IMR-90 (cell line): Measurements from ENCODE around the gene PLXNA3. TPM values are rescaled to one million over a fixed set of nuclear protein-coding genes. Genes with fewer than 3 reads are reported as not detected.

Experiments used
- ATAC-seq: fragments of 200-7000 bp; cut with Tn5 transposase; 2 replicates; pipeline ENCODE4 v1.9.1; 2020; ENCODE audit warnings: low read depth, mild to moderate bottlenecking, moderate library complexity
- BruUV-seq: library from RNA; stranded (reverse); fragments of 400-500 nt; replicated peaks from 2 replicates; lab custom pipeline; 2021; lab: Mats Ljungman, UMichigan
- CTCF ChIA-PET: fragments of 300-600 bp; formaldehyde crosslinking; extraction: SDS; loops from one replicate; lab custom pipeline; 2021; ENCODE audit warnings: antibody characterized with exemption; lab: Yijun Ruan, JAX
- POLR2A ChIA-PET: fragments of 300-600 bp; sonication (Branson Sonifier 250); formaldehyde crosslinking; loops from one replicate; lab custom pipeline; 2022; ENCODE audit warnings: antibody characterized with exemption; ENCODE audit not compliant: unreplicated experiment; lab: Charles Lee
- DNase-seq: peaks from one replicate; pipeline ENCODE4 v3.0.0; 2013
- H2AFZ ChIP-seq: replicated peaks from 2 replicates; pipeline ENCODE3; 2013; ENCODE audit warnings: low read length, mild to moderate bottlenecking; ENCODE audit not compliant: poor library complexity
- H2AK5ac ChIP-seq: 2 replicates; pipeline ENCODE4 v1.6.1; 2013; ENCODE audit warnings: low read depth, low read length, inconsistent platforms
- H2AK9ac ChIP-seq: replicated peaks from 2 replicates; pipeline ENCODE3; 2013; ENCODE audit warnings: mild to moderate bottlenecking, low read depth, low read length, moderate library complexity; ENCODE audit not compliant: poor library complexity
- H2BK120ac ChIP-seq: 2 replicates; pipeline ENCODE4 v1.6.1; 2013; ENCODE audit warnings: low read depth, low read length, inconsistent platforms
- H2BK15ac ChIP-seq: 3 replicates; pipeline ENCODE4 v1.6.1; 2013; ENCODE audit warnings: low read depth, low read length, inconsistent platforms
- H2BK20ac ChIP-seq: 2 replicates; pipeline ENCODE4 v1.6.1; 2013; ENCODE audit warnings: low read depth, mild to moderate bottlenecking, inconsistent platforms, low read length, moderate library complexity
- H2BK5ac ChIP-seq: 2 replicates; pipeline ENCODE4 v1.6.1; 2013; ENCODE audit warnings: mild to moderate bottlenecking, low read depth, low read length, inconsistent platforms; ENCODE audit not compliant: poor library complexity, severe bottlenecking
- H3K14ac ChIP-seq: replicated peaks from 2 replicates; pipeline ENCODE4 v1.6.1; 2013; ENCODE audit warnings: low read depth, low read length, inconsistent platforms
- H3K18ac ChIP-seq: 2 replicates; pipeline ENCODE4 v1.6.1; 2013; ENCODE audit warnings: low read depth, low read length, control low read depth
- H3K23ac ChIP-seq: 2 replicates; pipeline ENCODE4 v1.6.1; 2013; ENCODE audit warnings: low read depth, low read length, inconsistent platforms
- H3K27ac ChIP-seq: 2 replicates; pipeline ENCODE4 v1.5.1; 2013; ENCODE audit warnings: mild to moderate bottlenecking, control low read depth, low read length; ENCODE audit not compliant: insufficient read depth
- H3K27me3 ChIP-seq: 2 replicates; pipeline ENCODE4 v1.6.1; 2013; ENCODE audit warnings: low read length; ENCODE audit not compliant: control insufficient read depth, insufficient read depth
- H3K36me3 ChIP-seq: 2 replicates; pipeline ENCODE4 v1.6.1; 2013; ENCODE audit warnings: low read length, mixed read lengths; ENCODE audit not compliant: control insufficient read depth, insufficient read depth
- H3K4ac ChIP-seq: 2 replicates; pipeline ENCODE4 v1.6.1; 2013; ENCODE audit warnings: low read depth, low read length, inconsistent platforms
- H3K4me1 ChIP-seq: 2 replicates; pipeline ENCODE4 v1.6.1; 2013; ENCODE audit warnings: low read length, mixed read lengths; ENCODE audit not compliant: control insufficient read depth, insufficient read depth
- H3K4me2 ChIP-seq: 2 replicates; pipeline ENCODE4 v1.6.1; 2013; ENCODE audit warnings: low read depth, mild to moderate bottlenecking, control low read depth, low read length, moderate library complexity
- H3K4me3 ChIP-seq: 2 replicates; pipeline ENCODE4 v1.5.1; 2013; ENCODE audit warnings: low read depth, mild to moderate bottlenecking, control low read depth, low read length, moderate library complexity; ENCODE audit not compliant: insufficient read depth
- H3K56ac ChIP-seq: 2 replicates; pipeline ENCODE4 v1.6.1; 2013; ENCODE audit warnings: low read length, inconsistent platforms; ENCODE audit not compliant: insufficient read depth; ENCODE audit errors: extremely low read depth
- H3K79me1 ChIP-seq, 2 experiments: 2 replicates each; pipeline ENCODE4 v1.6.1; 2013; ENCODE audit warnings: low read length in 2 of 2, inconsistent platforms in 1 of 2, low read depth in 1 of 2
- H3K9ac ChIP-seq: 2 replicates; pipeline ENCODE4 v1.6.1; 2013; ENCODE audit warnings: low read depth, low read length, control low read depth
- H3K9me1 ChIP-seq: 2 replicates; pipeline ENCODE4 v1.6.1; 2013; ENCODE audit warnings: low read length, inconsistent platforms; ENCODE audit not compliant: insufficient read depth
- H3K9me3 ChIP-seq: 2 replicates; pipeline ENCODE4 v1.6.1; 2013; ENCODE audit warnings: low read length; ENCODE audit not compliant: control insufficient read depth, insufficient read depth
- H4K20me1 ChIP-seq: 2 replicates; pipeline ENCODE4 v1.6.1; 2013; ENCODE audit warnings: low read length, inconsistent platforms; ENCODE audit not compliant: insufficient read depth
- H4K5ac ChIP-seq: 2 replicates; pipeline ENCODE4 v1.6.1; 2013; ENCODE audit warnings: mild to moderate bottlenecking, low read depth, low read length, control low read depth
- H4K8ac ChIP-seq, 2 experiments: 2 replicates each; pipeline ENCODE4 v1.6.1; 2013; ENCODE audit warnings: low read depth in 2 of 2, low read length in 2 of 2, control low read depth in 1 of 2, inconsistent platforms in 1 of 2
- H4K91ac ChIP-seq: 2 replicates; pipeline ENCODE4 v1.6.1; 2013; ENCODE audit warnings: low read depth, low read length, inconsistent platforms; ENCODE audit not compliant: insufficient read depth
- FOS ChIP-seq: fragments of 150-350 bp; IDR thresholded peaks from 2 replicates; pipeline ENCODE4 v1.6.1; 2016; ENCODE audit warnings: low read depth, low read length
- MAZ ChIP-seq: IDR thresholded peaks from 2 replicates; pipeline ENCODE4 v1.6.1; 2012; ENCODE audit warnings: low read depth, mild to moderate bottlenecking, low read length, improper control_type of control experiment, moderate library complexity, borderline replicate concordance
- MXI1 ChIP-seq: IDR thresholded peaks from 2 replicates; pipeline ENCODE4 v1.6.1; 2012; ENCODE audit warnings: low read depth, mild to moderate bottlenecking, low read length, moderate library complexity, borderline replicate concordance
- RAD21 ChIP-seq: IDR thresholded peaks from 2 replicates; pipeline ENCODE4 v1.6.1; 2012; ENCODE audit warnings: low read length, improper control_type of control experiment
- WGBS, 2 experiments: methylation state at CpG; one replicate each; pipeline versions ENCODE4 v1.1.5 to v1.1.7; 2013; ENCODE audit warnings: missing lambda C conversion rate in 2 of 2; ENCODE audit not compliant: insufficient read length in 1 of 2; ENCODE audit errors: extremely low coverage in 2 of 2; 5-methylcytosine and 5-hydroxymethylcytosine counted together
- dilution Hi-C: fragments of 300-500 bp; cut with HindIII; formaldehyde crosslinking; loops from one replicate; pipeline ENCODE4 v1.14.3; 2018; ENCODE audit warnings: low sequenced_read_pairs; ENCODE audit not compliant: unreplicated experiment
- in situ Hi-C: fragments of 300-500 bp; cut with MboI; formaldehyde crosslinking; loops from 3 replicates; pipeline ENCODE4 v1.14.3; 2019; ENCODE audit warnings: low sequenced_read_pairs, inconsistent platforms, mixed read lengths
- intact Hi-C: fragments of 100-400 bp; cut with micrococcal nuclease; formaldehyde crosslinking; loops from 2 replicates; pipeline ENCODE4 v1.10.0; 2022
- polyA plus RNA-seq, 3 experiments: library from polyadenylated mRNA; depleted of rRNA; stranded (reverse); fragments of >200 nt; gene quantifications; 2 replicates each; pipeline ENCODE4 v1.2.3, GENCODE V29; 2012; ENCODE audit warnings: low replicate concordance in 1 of 3
- total RNA-seq: library from RNA; depleted of rRNA; stranded (reverse); fragments of >200 nt; gene quantifications from 2 replicates; pipeline ENCODE4 v1.2.3, GENCODE V29; 2012

PLXNA3 gene
- total and polyA plus RNA-seq, 2 of the 4 experiments (the other 2 are of a cell fraction) = 4.3 to 111 TPM

DNA sequence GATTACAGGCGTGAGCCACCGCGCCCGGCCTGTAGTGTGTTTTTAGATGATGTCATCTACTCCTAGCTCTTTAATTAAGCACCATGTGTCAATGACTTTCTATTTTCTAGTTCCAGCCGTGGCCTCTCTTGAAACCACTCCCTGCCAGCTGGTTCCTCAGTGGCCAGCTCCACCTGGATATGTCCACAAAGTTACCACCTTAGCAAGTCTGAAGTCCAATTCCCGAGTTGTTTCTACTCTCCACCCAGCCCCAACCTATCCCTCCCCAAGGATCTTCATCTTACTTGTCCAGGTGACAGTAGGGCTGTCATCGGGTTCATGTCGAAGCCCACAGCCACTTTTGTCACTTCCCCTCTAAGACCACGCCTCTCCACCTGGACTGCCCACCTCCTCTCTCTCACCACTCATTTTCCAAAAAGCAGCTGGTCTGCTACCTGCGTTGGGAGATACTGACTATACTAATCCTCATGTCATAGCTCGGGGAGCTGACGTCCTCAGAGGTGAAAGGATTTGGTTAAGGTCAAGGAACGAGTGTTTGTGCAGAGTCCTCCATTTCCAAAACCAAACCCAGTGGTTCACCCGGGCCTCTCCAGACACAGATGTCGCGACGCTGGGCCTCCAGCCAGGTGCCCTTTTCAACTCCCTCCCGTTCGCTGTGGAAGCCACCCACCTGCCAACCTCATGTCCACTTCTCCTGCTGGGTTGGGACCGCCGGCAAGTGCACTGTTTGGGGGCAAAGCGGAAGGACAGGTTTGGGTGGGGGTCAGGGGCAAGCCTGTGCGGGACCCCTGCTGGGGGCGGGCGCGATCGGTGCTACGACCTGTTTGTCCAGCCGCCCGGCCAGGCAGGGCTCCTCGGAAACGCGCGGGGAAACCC, 57.2 kb downstream of the PLXNA3 start:
- intact Hi-C loops = no loop called here
- Histone ChIP-seq H4K8ac (peak overlapping the region in 1 of 2 experiments; percentile 69; a peak in 2 of 4 replicates), H3K4me3 (peak overlapping the region; percentile 87), H3K9me1 (peaks cover 3% of the 10 kb centered on the region), H3K36me3 (no peaks in the 10 kb centered on the region; the same call in 1 of the 2 replicates), H3K4ac (peak overlapping the region; percentile 58), H3K4me1 (peaks cover 8% of the 10 kb centered on the region; the same call in 1 of the 2 replicates), H2AFZ (peak overlapping the region; percentile 85), H3K23ac (peak overlapping the region; percentile 78), H3K9me3 (no peaks in the 10 kb centered on the region), H2AK9ac (peak overlapping the region; percentile 31), H2BK120ac (no peak overlapping the region), H3K27ac (peak overlapping the region; percentile 91), H3K27me3 (no peaks in the 10 kb centered on the region), H2AK5ac (peak overlapping the region; percentile 81), H3K4me2 (peak overlapping the region; percentile 94), H2BK5ac (peak overlapping the region; percentile 71), H4K20me1 (no peaks in the 10 kb centered on the region), H3K79me1 (peaks cover 8 to 12% of the 10 kb centered on the region in 2 experiments; a peak in 2 of 4 replicates), H2BK20ac (no peak overlapping the region), H3K18ac (no peak overlapping the region; the same call in 1 of the 2 replicates), H4K91ac (peak overlapping the region; percentile 51), H3K14ac (peak overlapping the region; percentile 68), H3K56ac (peak overlapping the region; percentile 71; the same call in 1 of the 2 replicates), H2BK15ac (no peak overlapping the region), H3K9ac (peak overlapping the region; percentile 79), H4K5ac (no peak overlapping the region; the same call in 1 of the 2 replicates)
- ChIA-PET CTCF (no interaction called here), POLR2A (no interaction called here)
- ATAC-seq (no peak), DNase-seq (no peak)
- dilution Hi-C loops = no loop called here
- TF ChIP-seq MXI1 = peak; percentile 6; the same call in 1 of the 2 replicates
- no peak for TF ChIP-seq RAD21
- no peak for TF ChIP-seq FOS
- no peak for TF ChIP-seq MAZ
- WGBS, 2 experiments = 26% methylated on average over 5 of the region's 34 CpGs; no CpG with 5 or more reads in 1 of the 2 experiments
- BruUV-seq = no TSS peak
- in situ Hi-C loops = no loop called here
